ENCODE data around the gene OR51B2.
"Not testable (repeated sequence)": the region's sequence is repeated elsewhere in the genome, so short reads cannot be mapped to it uniquely, and the experiment has no call there.

DNA sequence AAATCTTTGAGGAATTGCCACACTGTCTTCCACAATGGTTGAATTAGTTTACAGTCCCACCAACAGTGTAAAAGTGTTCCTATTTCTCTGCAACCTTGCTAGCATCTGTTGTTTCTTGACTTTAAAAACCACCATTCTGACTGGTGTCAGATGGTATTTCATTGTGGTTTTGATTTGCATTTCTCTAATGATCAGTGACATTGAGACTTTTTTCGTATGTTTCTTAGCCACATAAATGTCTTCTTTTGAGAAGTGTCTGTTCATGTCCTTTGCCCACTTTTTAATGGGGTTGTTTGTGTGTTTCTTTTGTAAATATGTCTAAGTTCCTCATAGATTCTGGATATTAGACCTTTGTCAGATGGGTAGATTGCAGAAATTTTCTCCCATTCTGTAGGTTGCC is 13.2 kb upstream of the OR51B2 start:
- TF ChIP-seq, protein P1, sequence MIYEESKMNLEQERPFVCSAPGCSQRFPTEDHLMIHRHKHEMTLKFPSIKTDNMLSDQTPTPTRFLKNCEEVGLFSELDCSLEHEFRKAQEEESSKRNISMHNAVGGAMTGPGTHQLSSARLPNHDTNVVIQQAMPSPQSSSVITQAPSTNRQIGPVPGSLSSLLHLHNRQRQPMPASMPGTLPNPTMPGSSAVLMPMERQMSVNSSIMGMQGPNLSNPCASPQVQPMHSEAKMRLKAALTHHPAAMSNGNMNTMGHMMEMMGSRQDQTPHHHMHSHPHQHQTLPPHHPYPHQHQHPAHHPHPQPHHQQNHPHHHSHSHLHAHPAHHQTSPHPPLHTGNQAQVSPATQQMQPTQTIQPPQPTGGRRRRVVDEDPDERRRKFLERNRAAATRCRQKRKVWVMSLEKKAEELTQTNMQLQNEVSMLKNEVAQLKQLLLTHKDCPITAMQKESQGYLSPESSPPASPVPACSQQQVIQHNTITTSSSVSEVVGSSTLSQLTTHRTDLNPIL (CRISPR knock-in tag; IDR thresholded peaks at IDR 0.05; ENCODE audit: low read depth), result not testable (repeated sequence)
- TF ChIP-seq, protein P2, sequence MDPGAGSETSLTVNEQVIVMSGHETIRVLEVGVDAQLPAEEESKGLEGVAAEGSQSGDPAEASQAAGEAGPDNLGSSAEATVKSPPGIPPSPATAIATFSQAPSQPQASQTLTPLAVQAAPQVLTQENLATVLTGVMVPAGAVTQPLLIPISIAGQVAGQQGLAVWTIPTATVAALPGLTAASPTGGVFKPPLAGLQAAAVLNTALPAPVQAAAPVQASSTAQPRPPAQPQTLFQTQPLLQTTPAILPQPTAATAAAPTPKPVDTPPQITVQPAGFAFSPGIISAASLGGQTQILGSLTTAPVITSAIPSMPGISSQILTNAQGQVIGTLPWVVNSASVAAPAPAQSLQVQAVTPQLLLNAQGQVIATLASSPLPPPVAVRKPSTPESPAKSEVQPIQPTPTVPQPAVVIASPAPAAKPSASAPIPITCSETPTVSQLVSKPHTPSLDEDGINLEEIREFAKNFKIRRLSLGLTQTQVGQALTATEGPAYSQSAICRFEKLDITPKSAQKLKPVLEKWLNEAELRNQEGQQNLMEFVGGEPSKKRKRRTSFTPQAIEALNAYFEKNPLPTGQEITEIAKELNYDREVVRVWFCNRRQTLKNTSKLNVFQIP (CRISPR knock-in tag; IDR thresholded peaks at IDR 0.05; ENCODE audit: borderline replicate concordance, low read depth), result not testable (repeated sequence)
- TF ChIP-seq TOX (CRISPR knock-in tag; IDR thresholded peaks at IDR 0.05; ENCODE audit: borderline replicate concordance); ZC3H10 (CRISPR knock-in tag; IDR thresholded peaks at IDR 0.05); ESRRG (CRISPR knock-in tag; IDR thresholded peaks at IDR 0.05); ZFP3 (CRISPR knock-in tag; IDR thresholded peaks at IDR 0.05); BACH2 (CRISPR knock-in tag; IDR thresholded peaks at IDR 0.05; ENCODE audit: borderline replicate concordance): not testable (repeated sequence)

Measured in SK-N-SH treated with all-trans-retinoic acid at 6 μM for 48 hours (cell line).